IMR-90 (cell line): Measurements from ENCODE around the gene TMEM256. TPM values are rescaled to one million over a fixed set of nuclear protein-coding genes. Genes with fewer than 3 reads are reported as not detected.

ENCODE experiments used
- ATAC-seq: fragments of 200-7000 bp; cut with Tn5 transposase; 2 replicates; pipeline ENCODE4 v1.9.1; 2020; ENCODE audit warnings: low read depth, mild to moderate bottlenecking, moderate library complexity
- BruUV-seq: library from RNA; stranded (reverse); fragments of 400-500 nt; replicated peaks from 2 replicates; lab custom pipeline; 2021; lab: Mats Ljungman, UMichigan
- CTCF ChIA-PET: fragments of 300-600 bp; formaldehyde crosslinking; extraction: SDS; loops from one replicate; lab custom pipeline; 2021; ENCODE audit warnings: antibody characterized with exemption; lab: Yijun Ruan, JAX
- POLR2A ChIA-PET: fragments of 300-600 bp; sonication (Branson Sonifier 250); formaldehyde crosslinking; loops from one replicate; lab custom pipeline; 2022; ENCODE audit warnings: antibody characterized with exemption; ENCODE audit not compliant: unreplicated experiment; lab: Charles Lee
- DNase-seq: peaks from one replicate; pipeline ENCODE4 v3.0.0; 2013
- H2AFZ ChIP-seq: replicated peaks from 2 replicates; pipeline ENCODE3; 2013; ENCODE audit warnings: low read length, mild to moderate bottlenecking; ENCODE audit not compliant: poor library complexity
- H2AK5ac ChIP-seq: 2 replicates; pipeline ENCODE4 v1.6.1; 2013; ENCODE audit warnings: low read depth, low read length, inconsistent platforms
- H2AK9ac ChIP-seq: replicated peaks from 2 replicates; pipeline ENCODE3; 2013; ENCODE audit warnings: mild to moderate bottlenecking, low read depth, low read length, moderate library complexity; ENCODE audit not compliant: poor library complexity
- H2BK120ac ChIP-seq: 2 replicates; pipeline ENCODE4 v1.6.1; 2013; ENCODE audit warnings: low read depth, low read length, inconsistent platforms
- H2BK15ac ChIP-seq: 3 replicates; pipeline ENCODE4 v1.6.1; 2013; ENCODE audit warnings: low read depth, low read length, inconsistent platforms
- H2BK20ac ChIP-seq: 2 replicates; pipeline ENCODE4 v1.6.1; 2013; ENCODE audit warnings: low read depth, mild to moderate bottlenecking, inconsistent platforms, low read length, moderate library complexity
- H2BK5ac ChIP-seq: 2 replicates; pipeline ENCODE4 v1.6.1; 2013; ENCODE audit warnings: mild to moderate bottlenecking, low read depth, low read length, inconsistent platforms; ENCODE audit not compliant: poor library complexity, severe bottlenecking
- H3K14ac ChIP-seq: replicated peaks from 2 replicates; pipeline ENCODE4 v1.6.1; 2013; ENCODE audit warnings: low read depth, low read length, inconsistent platforms
- H3K18ac ChIP-seq: 2 replicates; pipeline ENCODE4 v1.6.1; 2013; ENCODE audit warnings: low read depth, low read length, control low read depth
- H3K23ac ChIP-seq: 2 replicates; pipeline ENCODE4 v1.6.1; 2013; ENCODE audit warnings: low read depth, low read length, inconsistent platforms
- H3K27ac ChIP-seq: 2 replicates; pipeline ENCODE4 v1.5.1; 2013; ENCODE audit warnings: mild to moderate bottlenecking, control low read depth, low read length; ENCODE audit not compliant: insufficient read depth
- H3K27me3 ChIP-seq: 2 replicates; pipeline ENCODE4 v1.6.1; 2013; ENCODE audit warnings: low read length; ENCODE audit not compliant: control insufficient read depth, insufficient read depth
- H3K36me3 ChIP-seq: 2 replicates; pipeline ENCODE4 v1.6.1; 2013; ENCODE audit warnings: low read length, mixed read lengths; ENCODE audit not compliant: control insufficient read depth, insufficient read depth
- H3K4ac ChIP-seq: 2 replicates; pipeline ENCODE4 v1.6.1; 2013; ENCODE audit warnings: low read depth, low read length, inconsistent platforms
- H3K4me1 ChIP-seq: 2 replicates; pipeline ENCODE4 v1.6.1; 2013; ENCODE audit warnings: low read length, mixed read lengths; ENCODE audit not compliant: control insufficient read depth, insufficient read depth
- H3K4me2 ChIP-seq: 2 replicates; pipeline ENCODE4 v1.6.1; 2013; ENCODE audit warnings: low read depth, mild to moderate bottlenecking, control low read depth, low read length, moderate library complexity
- H3K4me3 ChIP-seq: 2 replicates; pipeline ENCODE4 v1.5.1; 2013; ENCODE audit warnings: low read depth, mild to moderate bottlenecking, control low read depth, low read length, moderate library complexity; ENCODE audit not compliant: insufficient read depth
- H3K56ac ChIP-seq: 2 replicates; pipeline ENCODE4 v1.6.1; 2013; ENCODE audit warnings: low read length, inconsistent platforms; ENCODE audit not compliant: insufficient read depth; ENCODE audit errors: extremely low read depth
- H3K79me1 ChIP-seq, 2 experiments: 2 replicates each; pipeline ENCODE4 v1.6.1; 2013; ENCODE audit warnings: low read length in 2 of 2, inconsistent platforms in 1 of 2, low read depth in 1 of 2
- H3K9ac ChIP-seq: 2 replicates; pipeline ENCODE4 v1.6.1; 2013; ENCODE audit warnings: low read depth, low read length, control low read depth
- H3K9me1 ChIP-seq: 2 replicates; pipeline ENCODE4 v1.6.1; 2013; ENCODE audit warnings: low read length, inconsistent platforms; ENCODE audit not compliant: insufficient read depth
- H3K9me3 ChIP-seq: 2 replicates; pipeline ENCODE4 v1.6.1; 2013; ENCODE audit warnings: low read length; ENCODE audit not compliant: control insufficient read depth, insufficient read depth
- H4K20me1 ChIP-seq: 2 replicates; pipeline ENCODE4 v1.6.1; 2013; ENCODE audit warnings: low read length, inconsistent platforms; ENCODE audit not compliant: insufficient read depth
- H4K5ac ChIP-seq: 2 replicates; pipeline ENCODE4 v1.6.1; 2013; ENCODE audit warnings: mild to moderate bottlenecking, low read depth, low read length, control low read depth
- H4K8ac ChIP-seq, 2 experiments: 2 replicates each; pipeline ENCODE4 v1.6.1; 2013; ENCODE audit warnings: low read depth in 2 of 2, low read length in 2 of 2, control low read depth in 1 of 2, inconsistent platforms in 1 of 2
- H4K91ac ChIP-seq: 2 replicates; pipeline ENCODE4 v1.6.1; 2013; ENCODE audit warnings: low read depth, low read length, inconsistent platforms; ENCODE audit not compliant: insufficient read depth
- BHLHE40 ChIP-seq: fragments of 150-350 bp; IDR thresholded peaks from 2 replicates; pipeline ENCODE4 v1.6.1; 2016; ENCODE audit warnings: mild to moderate bottlenecking, low read depth, low read length
- FOS ChIP-seq: fragments of 150-350 bp; IDR thresholded peaks from 2 replicates; pipeline ENCODE4 v1.6.1; 2016; ENCODE audit warnings: low read depth, low read length
- MAZ ChIP-seq: IDR thresholded peaks from 2 replicates; pipeline ENCODE4 v1.6.1; 2012; ENCODE audit warnings: low read depth, mild to moderate bottlenecking, low read length, improper control_type of control experiment, moderate library complexity, borderline replicate concordance
- MXI1 ChIP-seq: IDR thresholded peaks from 2 replicates; pipeline ENCODE4 v1.6.1; 2012; ENCODE audit warnings: low read depth, mild to moderate bottlenecking, low read length, moderate library complexity, borderline replicate concordance
- POLR2A ChIP-seq: IDR thresholded peaks from 2 replicates; pipeline ENCODE4 v1.6.1; 2012; ENCODE audit warnings: mild to moderate bottlenecking, low read depth, low read length
- RAD21 ChIP-seq: IDR thresholded peaks from 2 replicates; pipeline ENCODE4 v1.6.1; 2012; ENCODE audit warnings: low read length, improper control_type of control experiment
- RFX5 ChIP-seq: IDR thresholded peaks from 2 replicates; pipeline ENCODE4 v1.8.0; 2012; ENCODE audit warnings: low read depth, mild to moderate bottlenecking, low read length, moderate library complexity
- WGBS, 2 experiments: methylation state at CpG; one replicate each; pipeline versions ENCODE4 v1.1.5 to v1.1.7; 2013; ENCODE audit warnings: missing lambda C conversion rate in 2 of 2; ENCODE audit not compliant: insufficient read length in 1 of 2; ENCODE audit errors: extremely low coverage in 2 of 2; 5-methylcytosine and 5-hydroxymethylcytosine counted together
- dilution Hi-C: fragments of 300-500 bp; cut with HindIII; formaldehyde crosslinking; loops from one replicate; pipeline ENCODE4 v1.14.3; 2018; ENCODE audit warnings: low sequenced_read_pairs; ENCODE audit not compliant: unreplicated experiment
- in situ Hi-C: fragments of 300-500 bp; cut with MboI; formaldehyde crosslinking; loops from 3 replicates; pipeline ENCODE4 v1.14.3; 2019; ENCODE audit warnings: low sequenced_read_pairs, inconsistent platforms, mixed read lengths
- intact Hi-C: fragments of 100-400 bp; cut with micrococcal nuclease; formaldehyde crosslinking; loops from 2 replicates; pipeline ENCODE4 v1.10.0; 2022
- polyA plus RNA-seq, 3 experiments: library from polyadenylated mRNA; depleted of rRNA; stranded (reverse); fragments of >200 nt; gene quantifications; 2 replicates each; pipeline ENCODE4 v1.2.3, GENCODE V29; 2012; ENCODE audit warnings: low replicate concordance in 1 of 3
- total RNA-seq: library from RNA; depleted of rRNA; stranded (reverse); fragments of >200 nt; gene quantifications from 2 replicates; pipeline ENCODE4 v1.2.3, GENCODE V29; 2012
- TF ChIP-seq, protein P1 (sequence below): fragments of 150-350 bp; IDR thresholded peaks from 2 replicates; pipeline ENCODE4 v1.6.1; 2017; ENCODE audit warnings: mild to moderate bottlenecking, antibody characterized with exemption, low read length, low read depth
- TF ChIP-seq, protein P2 (sequence below): conservative IDR thresholded peaks from 2 replicates; pipeline ENCODE4 v1.5.1; 2012; ENCODE audit warnings: mild to moderate bottlenecking, low read depth, low read length, improper control_type of control experiment
- TF ChIP-seq, protein P3 (sequence below): fragments of 150-350 bp; IDR thresholded peaks from 2 replicates; pipeline ENCODE4 v1.6.1; 2016; ENCODE audit warnings: low read depth, mild to moderate bottlenecking, low read length, moderate library complexity, borderline replicate concordance

TMEM256 gene
- total and polyA plus RNA-seq, 2 of the 4 experiments (the other 2 are of a cell fraction) = 38.4 to 174 TPM

DNA sequence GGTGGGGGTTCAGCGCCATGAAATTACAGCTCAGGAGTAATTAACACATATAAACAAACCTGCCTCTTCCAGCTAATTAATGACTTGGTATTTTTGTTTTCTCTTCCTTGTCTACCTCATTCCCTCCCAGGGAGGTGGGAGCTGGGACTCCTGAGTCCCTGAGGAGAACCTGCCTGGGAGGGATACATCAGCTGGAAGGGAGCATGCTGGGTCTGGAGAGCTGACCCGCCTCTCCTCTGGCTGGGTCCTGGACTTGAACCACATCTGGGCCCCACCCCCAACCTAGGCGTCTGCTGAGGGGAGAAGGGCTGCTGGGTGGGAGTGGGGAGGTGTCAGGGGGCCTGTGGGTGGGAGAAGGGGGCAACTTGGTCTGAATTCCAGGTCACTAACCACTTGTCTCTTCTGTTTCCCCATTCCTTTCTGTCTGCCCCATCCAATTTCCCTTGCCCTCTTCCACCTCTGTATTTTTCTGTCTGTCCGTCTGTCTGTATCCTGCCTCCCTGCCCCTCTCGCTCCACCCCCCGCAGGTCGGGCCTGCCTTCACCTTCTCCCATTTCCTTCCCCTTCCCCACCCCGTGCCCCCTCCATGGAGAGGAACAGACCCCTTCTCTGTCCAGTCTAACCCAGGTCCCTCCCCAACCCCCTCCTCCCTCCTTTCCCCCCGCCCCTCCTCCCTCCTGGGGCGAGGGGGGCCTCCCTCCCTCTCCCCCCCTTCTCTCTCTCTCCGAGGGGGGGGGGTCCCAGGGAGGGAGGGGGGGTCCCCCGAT lies 3.8 kb upstream of the TMEM256 start, which contains the start of gene NLGN2:
TSS of gene NLGN2 (plus strand) at position 361 of the 767 bp plus-strand sequence. CDS start 411 bp downstream, outside the sequence.
- Histone ChIP-seq H3K4ac (no peak within 1 kb of the TSS), H4K8ac (no peak within 1 kb of the TSS), H3K9me3 (no peaks in the 10 kb centered on the region), H2BK15ac (no peak within 1 kb of the TSS), H2BK5ac (no peak within 1 kb of the TSS), H3K4me2 (peak within 1 kb of the TSS; percentile 42; the same call in 1 of the 2 replicates), H3K9ac (no peak within 1 kb of the TSS), H3K36me3 (peaks cover 26% of the 10 kb centered on the region), H2AK5ac (no peak within 1 kb of the TSS), H3K4me3 (no peak within 1 kb of the TSS), H3K79me1 (peaks cover 5 to 42% of the 10 kb centered on the region in 2 experiments), H4K5ac (no peak within 1 kb of the TSS), H3K56ac (no peak within 1 kb of the TSS), H4K91ac (no peak within 1 kb of the TSS), H2AK9ac (no peak within 1 kb of the TSS), H3K4me1 (peaks cover 9% of the 10 kb centered on the region), H2AFZ (no peak within 1 kb of the TSS), H3K27me3 (no peaks in the 10 kb centered on the region), H3K23ac (no peak within 1 kb of the TSS), H3K27ac (no peak within 1 kb of the TSS), H3K18ac (no peak within 1 kb of the TSS), H2BK20ac (no peak within 1 kb of the TSS), H2BK120ac (no peak within 1 kb of the TSS), H4K20me1 (peaks cover 7% of the 10 kb centered on the region), H3K9me1 (0 out of 2 replicates have a peak, but pooled peaks cover 4% of the 10 kb centered on the region), H3K14ac (no peak within 1 kb of the TSS)
- no TSS peak for BruUV-seq
- ATAC-seq (no peak), DNase-seq (no peak)
- in situ Hi-C loops (no loop called here), intact Hi-C loops (no loop called here), dilution Hi-C loops (no loop called here)
- ChIA-PET POLR2A (no interaction called here), CTCF (no interaction called here)
- TF ChIP-seq BHLHE40 (no peak), RAD21 (no peak), MAZ (no peak), MXI1 (no peak), POLR2A (no peak), FOS (no peak), RFX5 (no peak)
- TF ChIP-seq, protein P1, sequence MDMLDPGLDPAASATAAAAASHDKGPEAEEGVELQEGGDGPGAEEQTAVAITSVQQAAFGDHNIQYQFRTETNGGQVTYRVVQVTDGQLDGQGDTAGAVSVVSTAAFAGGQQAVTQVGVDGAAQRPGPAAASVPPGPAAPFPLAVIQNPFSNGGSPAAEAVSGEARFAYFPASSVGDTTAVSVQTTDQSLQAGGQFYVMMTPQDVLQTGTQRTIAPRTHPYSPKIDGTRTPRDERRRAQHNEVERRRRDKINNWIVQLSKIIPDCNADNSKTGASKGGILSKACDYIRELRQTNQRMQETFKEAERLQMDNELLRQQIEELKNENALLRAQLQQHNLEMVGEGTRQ = no peak
- TF ChIP-seq, protein P2, sequence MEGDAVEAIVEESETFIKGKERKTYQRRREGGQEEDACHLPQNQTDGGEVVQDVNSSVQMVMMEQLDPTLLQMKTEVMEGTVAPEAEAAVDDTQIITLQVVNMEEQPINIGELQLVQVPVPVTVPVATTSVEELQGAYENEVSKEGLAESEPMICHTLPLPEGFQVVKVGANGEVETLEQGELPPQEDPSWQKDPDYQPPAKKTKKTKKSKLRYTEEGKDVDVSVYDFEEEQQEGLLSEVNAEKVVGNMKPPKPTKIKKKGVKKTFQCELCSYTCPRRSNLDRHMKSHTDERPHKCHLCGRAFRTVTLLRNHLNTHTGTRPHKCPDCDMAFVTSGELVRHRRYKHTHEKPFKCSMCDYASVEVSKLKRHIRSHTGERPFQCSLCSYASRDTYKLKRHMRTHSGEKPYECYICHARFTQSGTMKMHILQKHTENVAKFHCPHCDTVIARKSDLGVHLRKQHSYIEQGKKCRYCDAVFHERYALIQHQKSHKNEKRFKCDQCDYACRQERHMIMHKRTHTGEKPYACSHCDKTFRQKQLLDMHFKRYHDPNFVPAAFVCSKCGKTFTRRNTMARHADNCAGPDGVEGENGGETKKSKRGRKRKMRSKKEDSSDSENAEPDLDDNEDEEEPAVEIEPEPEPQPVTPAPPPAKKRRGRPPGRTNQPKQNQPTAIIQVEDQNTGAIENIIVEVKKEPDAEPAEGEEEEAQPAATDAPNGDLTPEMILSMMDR = no peak
- TF ChIP-seq, protein P3, sequence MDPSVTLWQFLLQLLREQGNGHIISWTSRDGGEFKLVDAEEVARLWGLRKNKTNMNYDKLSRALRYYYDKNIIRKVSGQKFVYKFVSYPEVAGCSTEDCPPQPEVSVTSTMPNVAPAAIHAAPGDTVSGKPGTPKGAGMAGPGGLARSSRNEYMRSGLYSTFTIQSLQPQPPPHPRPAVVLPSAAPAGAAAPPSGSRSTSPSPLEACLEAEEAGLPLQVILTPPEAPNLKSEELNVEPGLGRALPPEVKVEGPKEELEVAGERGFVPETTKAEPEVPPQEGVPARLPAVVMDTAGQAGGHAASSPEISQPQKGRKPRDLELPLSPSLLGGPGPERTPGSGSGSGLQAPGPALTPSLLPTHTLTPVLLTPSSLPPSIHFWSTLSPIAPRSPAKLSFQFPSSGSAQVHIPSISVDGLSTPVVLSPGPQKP = no peak
- WGBS, 2 experiments = 48% methylated on average over 3 of the region's 12 CpGs; no CpG with 5 or more reads in 1 of the 2 experiments
